Adrenal gland (tissue), 5 donors: ENCODE measurements around the gene EZR.

Source experiments
- CTCF ChIP-seq, 6 experiments: fragments of 450-650 bp in 4 of 6; fragments of 200-600 bp in 2 of 6; sonication (generic) in 1 of 6; IDR thresholded peaks; 1 replicate in 5 of 6; 2 replicates in 1 of 6; pipeline versions ENCODE4 v1.5.1 to v1.8.0; 2016 to 2021; ENCODE audit warnings: antibody characterized with exemption in 6 of 6, mild to moderate bottlenecking in 2 of 6, moderate library complexity in 1 of 6
- POLR2A ChIP-seq, 2 donors: fragments of 450-650 bp; IDR thresholded peaks; one replicate each; pipeline ENCODE4 v1.6.1; 2017; ENCODE audit warnings: antibody characterized with exemption in 2 of 2, mild to moderate bottlenecking in 2 of 2, moderate library complexity in 1 of 2
- donor health status: DM: no; HTN: no; CAD: no.

- TF ChIP-seq CTCF (IDR thresholded peaks at IDR 0.05): no peak
- TF ChIP-seq POLR2A (IDR thresholded peaks at IDR 0.05): no peak
Measured at GRCh38 chr6:158768436-158768835, 50.7 kb downstream of the EZR start.
